ENCODE data around the gene RNF220.

DNA sequence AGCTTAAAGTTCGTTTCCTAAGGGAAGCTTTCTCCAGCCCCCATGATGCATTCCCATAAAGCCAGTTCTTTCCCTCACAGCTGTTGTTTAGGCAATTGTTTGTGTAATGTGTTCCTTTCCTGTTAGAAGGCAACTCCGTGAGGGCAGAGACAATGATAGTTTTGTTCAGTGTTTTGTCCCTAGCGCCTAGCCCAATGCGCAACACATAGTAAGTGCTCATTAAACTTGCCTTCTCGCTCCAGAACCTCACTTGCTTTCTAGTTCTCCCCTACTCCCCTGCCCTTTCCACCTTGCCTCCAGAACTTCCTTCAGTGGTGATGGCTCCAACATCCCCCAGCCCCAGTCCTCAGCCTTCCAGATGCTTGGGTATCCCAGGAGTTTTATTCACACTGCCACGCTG is 153.8 kb downstream of the RNF220 start:
- TF ChIP-seq CTCF (IDR thresholded peaks at IDR 0.05) (no peak), POLR2A (IDR thresholded peaks at IDR 0.05) (no peak)

All from heart left ventricle (tissue), 13 donors.